KMS-11 (cell line): ENCODE measurements around the gene LGMN.

ENCODE experiments used
- H2AFZ ChIP-seq: fragments of 200-600 bp; sonication (generic); 2 replicates; pipeline ENCODE4 v1.6.1; 2016; ENCODE audit warnings: antibody characterized with exemption, mixed run types, low read depth
- H3K27ac ChIP-seq: fragments of 200-600 bp; sonication (generic); 2 replicates; pipeline ENCODE4 v1.6.1; 2016; ENCODE audit warnings: mild to moderate bottlenecking, mixed run types
- H3K27me3 ChIP-seq: fragments of 200-600 bp; sonication (generic); 2 replicates; pipeline ENCODE4 v1.6.1; 2017; ENCODE audit warnings: mild to moderate bottlenecking, low read depth, mixed run types, moderate library complexity; ENCODE audit not compliant: insufficient read depth
- H3K36me3 ChIP-seq: fragments of 200-600 bp; sonication (generic); 2 replicates; pipeline ENCODE4 v1.6.1; 2017; ENCODE audit warnings: mild to moderate bottlenecking, mixed run types; ENCODE audit not compliant: insufficient read depth
- H3K4me1 ChIP-seq: fragments of 200-600 bp; sonication (generic); 2 replicates; pipeline ENCODE4 v1.6.1; 2016; ENCODE audit warnings: mild to moderate bottlenecking, low read depth, mixed run types; ENCODE audit not compliant: poor library complexity, severe bottlenecking
- H3K4me2 ChIP-seq: fragments of 200-600 bp; sonication (generic); 2 replicates; pipeline ENCODE4 v1.7.0; 2016; ENCODE audit warnings: mild to moderate bottlenecking, mixed run types
- H3K4me3 ChIP-seq: fragments of 200-600 bp; sonication (generic); IDR thresholded peaks from 2 replicates; pipeline ENCODE4 v1.6.1; 2017; ENCODE audit warnings: low read depth, low read length, mixed read lengths; ENCODE audit not compliant: insufficient read depth
- H3K79me2 ChIP-seq: fragments of 200-600 bp; sonication (generic); 2 replicates; pipeline ENCODE4 v1.6.1; 2016; ENCODE audit warnings: low read depth, mixed run types; ENCODE audit not compliant: insufficient read depth
- H3K9ac ChIP-seq: fragments of 200-600 bp; sonication (generic); 2 replicates; pipeline ENCODE4 v1.6.1; 2016; ENCODE audit warnings: mild to moderate bottlenecking, mixed run types
- H4K20me1 ChIP-seq: fragments of 200-600 bp; sonication (generic); 2 replicates; pipeline ENCODE4 v1.6.1; 2016; ENCODE audit warnings: mild to moderate bottlenecking, mixed run types; ENCODE audit not compliant: insufficient read depth
- CTCF ChIP-seq: fragments of 200-600 bp; sonication (generic); conservative IDR thresholded peaks from 2 replicates; pipeline ENCODE4 v1.6.1; 2017; ENCODE audit warnings: low read depth, mild to moderate bottlenecking, antibody characterized with exemption, low read length, moderate library complexity, mixed read lengths

Gene LGMN

GRCh38 chr14:92712654-92713051 lies 35.8 kb downstream of the LGMN start:
- Histone ChIP-seq H3K79me2 (no peaks in the 10 kb centered on the region), H3K4me3 (no peak overlapping the region), H3K27ac (no peak overlapping the region), H2AFZ (no peak overlapping the region), H4K20me1 (no peaks in the 10 kb centered on the region), H3K36me3 (no peaks in the 10 kb centered on the region), H3K4me1 (peaks cover 7% of the 10 kb centered on the region), H3K4me2 (no peak overlapping the region), H3K9ac (no peak overlapping the region), H3K27me3 (no peaks in the 10 kb centered on the region)
- TF ChIP-seq CTCF = no peak

DNA sequence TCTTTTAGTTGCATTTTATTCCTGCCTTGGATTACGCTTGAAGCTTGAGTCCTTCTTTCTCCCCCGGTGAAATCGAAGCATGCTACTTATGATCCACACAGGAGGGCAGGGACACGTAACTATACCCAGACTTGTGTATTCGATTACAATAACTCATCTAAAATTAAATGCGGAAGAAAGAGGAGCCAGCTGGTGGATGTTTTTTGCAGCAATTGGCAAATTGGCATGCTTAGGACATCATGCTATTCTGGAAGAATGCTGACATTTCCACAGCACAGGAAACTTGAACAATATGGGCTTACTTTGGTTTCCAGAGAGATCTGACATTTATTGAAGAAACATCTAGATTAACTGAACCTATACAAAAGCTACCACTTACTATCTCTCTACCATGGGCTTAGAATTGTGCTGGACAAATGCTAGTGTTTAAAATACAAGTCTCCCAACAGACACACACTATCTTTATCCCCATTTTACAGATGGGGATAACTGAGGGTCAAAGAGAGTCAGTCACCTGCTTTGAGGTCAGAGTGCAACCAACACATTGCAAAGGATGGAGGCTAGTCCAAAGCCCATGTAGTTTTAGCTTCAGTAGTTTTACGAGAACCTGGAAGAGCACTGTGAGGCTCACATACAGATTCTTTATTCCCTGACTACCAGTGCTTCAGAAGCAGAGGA lies 36.3 kb downstream of the LGMN start:
- Histone ChIP-seq H3K4me3 (no peak overlapping the region), H3K36me3 (no peaks in the 10 kb centered on the region), H3K4me1 (peaks cover 7% of the 10 kb centered on the region), H3K27me3 (no peaks in the 10 kb centered on the region), H3K79me2 (no peaks in the 10 kb centered on the region), H3K27ac (no peak overlapping the region), H3K4me2 (no peak overlapping the region), H2AFZ (no peak overlapping the region), H4K20me1 (no peaks in the 10 kb centered on the region), H3K9ac (no peak overlapping the region)
- no peak for TF ChIP-seq CTCF

- Histone ChIP-seq H3K27ac (no peak overlapping the region), H3K9ac (no peak overlapping the region), H3K4me3 (no peak overlapping the region), H3K4me2 (no peak overlapping the region), H3K27me3 (no peaks in the 10 kb centered on the region), H3K79me2 (no peaks in the 10 kb centered on the region), H2AFZ (no peak overlapping the region), H3K4me1 (no peaks in the 10 kb centered on the region), H3K36me3 (no peaks in the 10 kb centered on the region), H4K20me1 (no peaks in the 10 kb centered on the region)
- no peak for TF ChIP-seq CTCF
Observed at GRCh38 chr14:92710001-92710341, 38.5 kb downstream of the LGMN start.

DNA sequence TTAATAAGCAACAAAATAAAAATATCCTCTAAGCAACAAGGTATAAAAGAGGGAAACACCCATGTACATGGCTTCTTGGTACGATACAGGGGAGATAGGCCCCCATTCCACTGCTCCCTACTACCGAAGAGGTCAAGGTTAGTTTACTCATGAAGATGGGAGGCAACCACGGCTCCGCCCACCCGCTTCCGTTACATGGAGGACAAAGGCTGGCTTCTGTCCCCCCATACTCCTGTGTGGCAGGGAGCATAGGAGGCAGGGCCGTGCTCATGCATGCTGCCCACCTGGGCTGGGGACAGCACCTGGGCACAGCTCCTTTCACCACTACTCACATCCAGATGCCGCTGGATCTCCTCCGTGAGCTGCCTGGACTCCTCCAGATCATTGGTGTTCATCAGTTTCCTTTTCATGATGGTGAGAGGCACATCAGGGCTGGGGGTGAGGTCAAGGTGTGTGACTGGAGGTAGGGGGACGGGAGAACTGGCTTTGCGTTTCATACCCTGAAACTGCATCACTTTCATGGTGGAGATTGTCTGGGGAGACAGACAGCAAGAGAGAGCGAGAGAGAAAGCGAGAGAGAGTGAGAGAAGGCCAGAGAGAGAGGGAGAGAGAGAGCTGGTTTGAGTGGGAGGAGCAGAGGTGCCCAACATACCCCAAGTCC lies 39.0 kb downstream of the LGMN start:
- H3K4me2 ChIP-seq = no peak overlapping the region
- no peak for TF ChIP-seq CTCF
- H3K27me3 ChIP-seq = no peaks in the 10 kb centered on the region
- no peaks in the 10 kb centered on the region for H4K20me1 ChIP-seq
- H3K36me3 ChIP-seq = no peaks in the 10 kb centered on the region
- no peaks in the 10 kb centered on the region for H3K4me1 ChIP-seq
- no peak overlapping the region for H3K4me3 ChIP-seq
- no peak overlapping the region for H2AFZ ChIP-seq
- H3K27ac ChIP-seq = no peak overlapping the region
- no peak overlapping the region for H3K9ac ChIP-seq
- H3K79me2 ChIP-seq = no peaks in the 10 kb centered on the region
